ENCODE results near the gene LOXHD1.

- TF ChIP-seq CTCF (IDR thresholded peaks at IDR 0.05; ENCODE audit: borderline replicate concordance, extremely low read depth, low read length, poor library complexity, severe bottlenecking) (no peak), EZH2 (IDR thresholded peaks at IDR 0.05; ENCODE audit: borderline replicate concordance, low read depth, low read length, severe bottlenecking) (no peak)
Observed at GRCh38 chr18:46429649-46430224, 227.3 kb downstream of the LOXHD1 start.
